Right lobe of liver (tissue), 4 donors: ENCODE data around the gene SGCG.

Experiments used
- CTCF ChIP-seq, 4 donors: fragments of 200-600 bp in 3 of 4; fragments of 450-650 bp in 1 of 4; IDR thresholded peaks; one replicate each; pipeline versions ENCODE4 v1.5.1 to v1.8.0; 2016 to 2022; ENCODE audit warnings: antibody characterized with exemption in 4 of 4, mild to moderate bottlenecking in 2 of 4
- POLR2A ChIP-seq: fragments of 450-650 bp; IDR thresholded peaks from one replicate; pipeline ENCODE4 v1.6.1; 2017; ENCODE audit warnings: antibody characterized with exemption, mild to moderate bottlenecking
- donor health status: DM: no; HTN: no; CAD: no.
- donor health status: DM: no; HTN: no; CAD: no.
- donor health status: DM: no; HTN: yes; CAD: no.

DNA sequence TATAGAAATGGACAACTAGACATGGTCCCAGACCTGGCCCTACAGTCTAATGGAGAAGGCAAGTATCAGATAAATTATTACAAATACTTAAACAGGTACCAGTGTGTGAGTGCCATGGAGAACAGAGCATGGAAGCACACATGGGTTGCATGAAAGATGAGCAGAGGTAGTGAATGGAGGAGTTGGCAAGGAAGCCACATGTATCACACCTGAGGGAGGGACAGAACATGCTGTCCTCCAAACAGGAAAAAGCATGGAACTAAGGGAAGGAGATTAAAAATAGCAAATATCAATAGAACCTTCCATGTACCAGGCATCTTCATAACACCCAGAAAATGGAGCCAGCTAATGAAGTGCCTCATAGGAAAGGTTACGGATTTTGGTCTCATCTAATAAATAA is 166.8 kb downstream of the SGCG start:
- TF ChIP-seq CTCF (IDR thresholded peaks at IDR 0.05) (no peak), POLR2A (no peak)
